Measurements from ENCODE around the gene MYZAP. TPM values are rescaled to one million over a fixed set of nuclear protein-coding genes. Genes with fewer than 3 reads are reported as not detected.

The MYZAP gene
- total and polyA plus RNA-seq, 2 of the 13 experiments (the other 11 are each of a cell fraction or from before 2014, with no cell fraction given): not detected

DNA sequence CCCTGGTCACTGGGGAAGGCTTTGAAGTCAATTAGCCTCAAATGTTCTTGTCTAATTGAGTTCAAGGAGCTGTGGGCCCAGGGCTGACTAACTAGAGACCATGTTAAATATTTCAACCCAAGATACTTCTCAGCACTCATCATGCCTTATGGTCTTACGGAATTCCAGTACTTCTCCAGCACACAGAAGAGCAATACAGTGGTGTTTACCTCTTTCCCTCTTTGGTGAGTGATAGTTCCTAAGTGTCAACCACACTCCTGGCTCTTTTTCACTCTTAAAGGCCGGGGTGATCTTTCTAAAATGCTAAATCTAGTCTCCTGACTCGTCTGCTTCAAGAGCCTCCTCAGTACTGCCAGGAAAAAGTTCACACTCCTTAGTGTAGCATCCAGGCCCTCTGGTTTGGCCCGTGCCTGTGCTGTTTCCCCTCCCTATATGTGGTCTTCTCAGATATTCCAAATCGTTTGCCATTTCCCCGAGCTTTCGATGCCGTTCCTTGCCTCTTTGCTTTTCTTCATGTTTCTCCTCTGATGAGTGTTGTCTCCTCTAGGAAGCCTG, 4.7 kb downstream of the MYZAP start:
- Histone ChIP-seq H3K4me2 (ENCODE audit: low read depth, low read length) (no peak overlapping the region), H3K27me3 (ENCODE audit: control insufficient read depth in 1 of 2, insufficient read depth in 2 of 2, low read length in 2 of 2) (peaks cover 5 to 40% of the 10 kb centered on the region in 2 experiments), H3K9me3 (ENCODE audit: low read length) (no peaks in the 10 kb centered on the region), H3K79me2 (ENCODE audit: insufficient read depth, low read length) (no peaks in the 10 kb centered on the region), H3K4me1 (ENCODE audit: insufficient read depth, low read length) (no peaks in the 10 kb centered on the region), H3K4me3 (replicated peaks in 1 of 3; ENCODE audit: insufficient read depth in 1 of 3, low read depth in 2 of 3, low read length in 3 of 3) (no peak overlapping the region), H2AFZ (ENCODE audit: low read length) (no peak overlapping the region), H4K20me1 (ENCODE audit: insufficient read depth, low read length) (no peaks in the 10 kb centered on the region), H3K36me3 (replicated peaks in 1 of 2; ENCODE audit: control insufficient read depth in 1 of 2, insufficient read depth in 2 of 2, low read length in 2 of 2) (no peaks in the 10 kb centered on the region), H3K27ac (ENCODE audit: extremely low read length, insufficient read depth, low read length) (no peak overlapping the region), H3K9ac (ENCODE audit: insufficient read depth, low read depth, low read length) (no peak overlapping the region)
- POLR2A ChIA-PET: no interaction called here
- no peak for DNase-seq (ENCODE audit: low spot score)
- FAIRE-seq: no peak
- BruUV-seq (replicated peaks): no TSS peak
- in situ Hi-C loops (cut with HindIII; ENCODE audit: extremely low pct_ligation_motif_present, low pct_unique_long_range_greater_than_20kb) (no loop called here), intact Hi-C loops (cut with micrococcal nuclease; ENCODE audit: unreplicated experiment) (no loop called here)
- no peak for TF ChIP-seq DBP (CRISPR knock-in tag; IDR thresholded peaks at IDR 0.05; ENCODE audit: not compliant biosample characterization)
- no peak for TF ChIP-seq ZNF776 (CRISPR knock-in tag; IDR thresholded peaks at IDR 0.05)
- no peak for TF ChIP-seq HDAC1 (CRISPR knock-in tag; IDR thresholded peaks at IDR 0.05)
- no peak for TF ChIP-seq JARID2 (CRISPR knock-in tag; IDR thresholded peaks at IDR 0.05; ENCODE audit: insufficient replicate concordance)
- TF ChIP-seq GMEB1 (CRISPR knock-in tag; IDR thresholded peaks at IDR 0.05; ENCODE audit: borderline replicate concordance): no peak
- CTCF ChIA-PET (ENCODE audit: low intra/inter-chr PET ratio, low total read pairs): no interaction called here
- 16% methylated on average over 8 of the region's 8 CpGs for WGBS (ENCODE audit: low lambda C conversion rate)
- no peak for ATAC-seq

GRCh38 chr15:57596978-57597377, 5.3 kb downstream of the MYZAP start:
- POLR2A ChIA-PET: no interaction called here
- no TSS peak for BruUV-seq (replicated peaks)
- TF ChIP-seq ZNF432 (CRISPR knock-in tag; IDR thresholded peaks at IDR 0.05; ENCODE audit: borderline replicate concordance): no peak
- intact Hi-C loops (cut with micrococcal nuclease; ENCODE audit: unreplicated experiment) (no loop called here), in situ Hi-C loops (cut with HindIII; ENCODE audit: extremely low pct_ligation_motif_present, low pct_unique_long_range_greater_than_20kb) (no loop called here)
- Histone ChIP-seq H4K20me1 (ENCODE audit: insufficient read depth, low read length) (no peaks in the 10 kb centered on the region), H3K4me3 (replicated peaks in 1 of 3; ENCODE audit: insufficient read depth in 1 of 3, low read depth in 2 of 3, low read length in 3 of 3) (no peak overlapping the region), H3K9ac (ENCODE audit: insufficient read depth, low read depth, low read length) (no peak overlapping the region), H3K27me3 (ENCODE audit: control insufficient read depth in 1 of 2, insufficient read depth in 2 of 2, low read length in 2 of 2) (peaks cover under 1 to 37% of the 10 kb centered on the region in 2 experiments), H3K27ac (ENCODE audit: extremely low read length, insufficient read depth, low read length) (no peak overlapping the region), H3K9me3 (ENCODE audit: low read length) (no peaks in the 10 kb centered on the region), H2AFZ (ENCODE audit: low read length) (no peak overlapping the region), H3K79me2 (ENCODE audit: insufficient read depth, low read length) (no peaks in the 10 kb centered on the region), H3K4me1 (ENCODE audit: insufficient read depth, low read length) (no peaks in the 10 kb centered on the region), H3K36me3 (replicated peaks in 1 of 2; ENCODE audit: control insufficient read depth in 1 of 2, insufficient read depth in 2 of 2, low read length in 2 of 2) (no peaks in the 10 kb centered on the region), H3K4me2 (ENCODE audit: low read depth, low read length) (no peak overlapping the region)
- no peak for DNase-seq (ENCODE audit: low spot score)
- FAIRE-seq: no peak
- WGBS (ENCODE audit: low lambda C conversion rate): 20% methylated on average over 4 of the region's 4 CpGs
- CTCF ChIA-PET (ENCODE audit: low intra/inter-chr PET ratio, low total read pairs): no interaction called here
- ATAC-seq: no peak
